GM23248 (cell line): ENCODE results near the gene TIMM10B.

Experiments used
- EZH2 ChIP-seq: fragments of 200-600 bp; sonication (generic); IDR thresholded peaks from 2 replicates; pipeline ENCODE4 v1.6.1; 2018; ENCODE audit warnings: antibody characterized with exemption, mild to moderate bottlenecking; ENCODE audit not compliant: insufficient read depth, poor library complexity, severe bottlenecking
- EZH2phosphoT487 ChIP-seq: fragments of 200-600 bp; sonication (generic); IDR thresholded peaks from 2 replicates; pipeline ENCODE4 v1.6.1; 2018; ENCODE audit warnings: antibody characterized with exemption, moderate library complexity, mild to moderate bottlenecking, low read depth; ENCODE audit not compliant: insufficient read depth

DNA sequence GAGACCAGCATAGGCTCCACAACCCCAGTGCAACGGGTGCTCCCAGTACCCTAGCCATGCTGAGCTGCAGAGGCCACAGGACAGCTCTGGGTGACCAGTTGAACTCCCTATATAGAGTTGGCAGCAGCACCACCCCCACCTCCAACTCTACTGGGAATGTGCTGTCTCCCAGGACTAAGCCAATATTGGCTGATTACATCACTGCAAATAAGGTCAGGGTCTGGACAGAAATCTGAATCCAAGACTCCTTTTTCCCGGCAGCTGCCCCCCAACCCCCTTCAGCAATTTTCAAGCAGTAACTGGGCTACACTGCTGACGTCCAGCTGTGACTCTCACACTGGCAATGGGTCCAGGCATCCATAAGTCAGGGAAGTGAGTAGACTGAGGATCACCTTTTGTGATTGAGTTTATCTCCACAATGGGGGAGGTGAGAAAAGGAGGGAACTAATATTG lies 40.4 kb upstream of the TIMM10B start, which contains the start of gene HPX:
- no peak for TF ChIP-seq EZH2
- TF ChIP-seq EZH2phosphoT487: no peak
